SK-N-MC (cell line): Measurements from ENCODE around the gene DOCK1.

Experiments
- EZH2 ChIP-seq: fragments of 200-600 bp; sonication (generic); IDR thresholded peaks from one replicate; pipeline ENCODE4 v1.6.1; 2017; ENCODE audit warnings: antibody characterized with exemption
- POLR2AphosphoS5 ChIP-seq: IDR thresholded peaks from 2 replicates; pipeline ENCODE4 v1.6.1; 2012; ENCODE audit warnings: mild to moderate bottlenecking, low read depth, low read length, borderline replicate concordance

GRCh38 chr10:127452568-127452967 is 547.3 kb downstream of the DOCK1 start:
- TF ChIP-seq EZH2 (no peak), POLR2AphosphoS5 (no peak)
